GM18505 (cell line): ENCODE measurements around the gene CAND1.

Experiments
- ATAC-seq: cut with Tn5 transposase; IDR thresholded peaks from one replicate; pipeline ENCODE4 v1.9.1; 2021; ENCODE audit not compliant: unreplicated experiment
- POLR2A ChIP-seq: IDR thresholded peaks from 4 replicates; pipeline ENCODE4 v1.6.1; 2011; ENCODE audit warnings: borderline replicate concordance; ENCODE audit not compliant: insufficient read depth, insufficient read length; ENCODE audit errors: extremely low read depth

The CAND1 gene

GRCh38 chr12:67365131-67365530 lies 96.0 kb downstream of the CAND1 start:
- no peak for TF ChIP-seq POLR2A

DNA sequence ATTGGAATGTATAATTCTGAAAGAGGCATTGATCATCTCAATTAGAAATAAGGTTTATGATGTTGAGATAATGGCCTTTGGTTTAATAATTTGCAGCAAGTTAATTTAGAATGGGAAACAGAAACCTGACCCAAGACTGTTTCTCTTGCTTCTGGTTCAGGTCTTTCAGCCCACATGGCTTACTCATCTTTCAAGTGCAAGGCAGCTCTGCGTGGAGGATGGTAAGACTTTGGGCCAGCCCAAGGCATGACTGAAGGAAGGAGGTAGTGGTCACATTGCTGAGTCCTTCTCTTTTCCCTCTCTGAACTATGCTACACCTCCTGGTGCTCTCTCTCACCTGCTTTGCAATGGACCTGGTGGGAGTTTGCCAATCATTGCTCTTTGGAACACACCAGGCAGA lies 98.7 kb downstream of the CAND1 start:
- TF ChIP-seq POLR2A: no peak
- ATAC-seq: no peak

More at GRCh38 chr12:67365131-67365530, 96.0 kb downstream of the CAND1 start:
- ATAC-seq: no peak
